GM23338 (cell line): ENCODE measurements around the gene CCRL2. TPM values are rescaled to one million over a fixed set of nuclear protein-coding genes. Genes with fewer than 3 reads are reported as not detected.

ENCODE experiments used
- ATAC-seq: fragments of 200-7000 bp; cut with Tn5 transposase; 3 replicates; pipeline ENCODE4 v1.9.1; 2020
- DNase-seq: peaks from one replicate; pipeline ENCODE4 v3.0.0-alpha.2; 2015; ENCODE audit warnings: low spot score
- H2AFZ ChIP-seq: fragments of 200-600 bp; sonication (generic); 2 replicates; pipeline ENCODE4 v1.8.0; 2016; ENCODE audit warnings: antibody characterized with exemption, mild to moderate bottlenecking, moderate library complexity
- H3F3A ChIP-seq: fragments of 200-600 bp; sonication (generic); replicated peaks from 2 replicates; pipeline ENCODE4 v1.8.0; 2017; ENCODE audit warnings: antibody characterized with exemption, mixed run types, low read depth
- H3K27ac ChIP-seq: fragments of 200-600 bp; sonication (generic); 2 replicates; pipeline ENCODE4 v1.6.1; 2016; ENCODE audit warnings: low read depth
- H3K27me3 ChIP-seq: fragments of 200-600 bp; sonication (generic); 2 replicates; pipeline ENCODE4 v1.8.0; 2016; ENCODE audit warnings: mild to moderate bottlenecking, mixed run types, moderate library complexity; ENCODE audit not compliant: insufficient read depth
- H3K36me3 ChIP-seq: fragments of 200-600 bp; sonication (generic); 2 replicates; pipeline ENCODE4 v1.8.0; 2016; ENCODE audit warnings: mild to moderate bottlenecking; ENCODE audit not compliant: insufficient read depth
- H3K4me1 ChIP-seq: fragments of 200-600 bp; sonication (generic); 2 replicates; pipeline ENCODE4 v1.8.0; 2016; ENCODE audit warnings: mild to moderate bottlenecking, moderate library complexity; ENCODE audit not compliant: insufficient read depth
- H3K4me2 ChIP-seq: fragments of 200-600 bp; sonication (generic); 2 replicates; pipeline ENCODE4 v1.7.1; 2017; ENCODE audit warnings: mixed run types
- H3K4me3 ChIP-seq: fragments of 200-600 bp; sonication (generic); 2 replicates; pipeline ENCODE4 v1.6.1; 2016; ENCODE audit warnings: mixed run types
- H3K79me2 ChIP-seq: fragments of 200-600 bp; sonication (generic); replicated peaks from 2 replicates; pipeline ENCODE4 v1.8.0; 2017; ENCODE audit warnings: mild to moderate bottlenecking; ENCODE audit not compliant: insufficient read depth
- H3K9me2 ChIP-seq: fragments of 200-600 bp; sonication (generic); 2 replicates; pipeline ENCODE4 v1.8.0; 2017; ENCODE audit not compliant: insufficient read depth
- H4K20me1 ChIP-seq: fragments of 200-600 bp; sonication (generic); replicated peaks from 2 replicates; pipeline ENCODE4 v1.8.0; 2017; ENCODE audit warnings: mild to moderate bottlenecking; ENCODE audit not compliant: insufficient read depth
- H3K27ac Mint-ChIP-seq: 2 replicates; pipeline ENCODE4 v1.8.0; 2020; ENCODE audit warnings: inconsistent platforms, mild to moderate bottlenecking, moderate library complexity, mixed read lengths
- H3K27me3 Mint-ChIP-seq: 3 replicates; pipeline ENCODE4 v1.8.0; 2022; ENCODE audit warnings: low read depth, mild to moderate bottlenecking, moderate library complexity, mixed read lengths, inconsistent platforms; ENCODE audit not compliant: insufficient read depth, poor library complexity
- H3K36me3 Mint-ChIP-seq: 3 replicates; pipeline ENCODE4 v1.8.0; 2021; ENCODE audit warnings: low read depth, mild to moderate bottlenecking, inconsistent platforms, moderate library complexity, mixed read lengths
- H3K4me1 Mint-ChIP-seq: 3 replicates; pipeline ENCODE4 v1.8.0; 2020; ENCODE audit warnings: mild to moderate bottlenecking, inconsistent platforms, mixed read lengths
- H3K4me3 Mint-ChIP-seq: 3 replicates; pipeline ENCODE4 v1.8.0; 2021; ENCODE audit warnings: moderate library complexity, mild to moderate bottlenecking, inconsistent platforms, mixed read lengths
- H3K9me3 Mint-ChIP-seq: 3 replicates; pipeline ENCODE4 v1.8.0; 2020; ENCODE audit warnings: moderate library complexity, mild to moderate bottlenecking, inconsistent platforms, mixed read lengths
- CREB1 ChIP-seq: fragments of 250-450 bp; sonication (Bioruptor Pico); IDR thresholded peaks from 2 replicates; pipeline ENCODE4 v1.5.0; 2020; ENCODE audit warnings: low read depth, mild to moderate bottlenecking, moderate library complexity
- ETS1 ChIP-seq: IDR thresholded peaks from 2 replicates; pipeline ENCODE4 v1.6.1; 2016; ENCODE audit warnings: antibody characterized with exemption
- EZH2 ChIP-seq: fragments of 200-600 bp; sonication (generic); IDR thresholded peaks from one replicate; pipeline ENCODE4 v1.8.0; 2017; ENCODE audit warnings: antibody characterized with exemption, mild to moderate bottlenecking, low read depth; ENCODE audit not compliant: unreplicated experiment
- EZH2phosphoT487 ChIP-seq: fragments of 200-600 bp; sonication (generic); IDR thresholded peaks from one replicate; pipeline ENCODE4 v1.8.1; 2018; ENCODE audit warnings: antibody characterized with exemption; ENCODE audit not compliant: unreplicated experiment
- JUNB ChIP-seq: IDR thresholded peaks from one replicate; pipeline ENCODE4 v1.6.1; 2016; ENCODE audit warnings: antibody characterized with exemption; ENCODE audit not compliant: unreplicated experiment
- NANOG ChIP-seq: IDR thresholded peaks from 2 replicates; pipeline ENCODE4 v1.6.1; 2016; ENCODE audit warnings: antibody characterized with exemption, borderline replicate concordance
- POLR2AphosphoS5 ChIP-seq: IDR thresholded peaks from 2 replicates; pipeline ENCODE4 v1.6.1; 2016; ENCODE audit warnings: antibody characterized with exemption, low read depth
- STAT1 ChIP-seq: IDR thresholded peaks from one replicate; pipeline ENCODE4 v1.6.1; 2016; ENCODE audit warnings: antibody characterized with exemption; ENCODE audit not compliant: unreplicated experiment
- ZNF114 ChIP-seq: fragments of 250-450 bp; sonication (Bioruptor Pico); IDR thresholded peaks from 2 replicates; pipeline ENCODE4 v1.5.0; 2020; ENCODE audit warnings: mild to moderate bottlenecking, moderate library complexity
- ZNF331 ChIP-seq: fragments of 250-450 bp; sonication (Bioruptor Pico); IDR thresholded peaks from 2 replicates; pipeline ENCODE4 v1.5.0; 2020; ENCODE audit warnings: low read depth, mild to moderate bottlenecking, moderate library complexity
- polyA plus RNA-seq: library from polyadenylated mRNA; unstranded; fragments of >200 nt; fragmentation: Nextera tagmentation; extraction: Ambion mirVana; gene quantifications from 2 replicates; pipeline ENCODE4 v1.2.1, GENCODE V29; 2016
- total RNA-seq: library from RNA; depleted of rRNA; stranded (reverse); fragments of >200 nt; shearing (Covaris generic); gene quantifications from 2 replicates; pipeline ENCODE4 v1.2.3, GENCODE V29; 2014
- TF ChIP-seq, protein P1 (sequence below): IDR thresholded peaks from one replicate; pipeline ENCODE4 v1.6.1; 2018; ENCODE audit warnings: antibody characterized with exemption; ENCODE audit not compliant: unreplicated experiment
- TF ChIP-seq, protein P2 (sequence below): fragments of 250-450 bp; sonication (Bioruptor Pico); IDR thresholded peaks from 2 replicates; pipeline ENCODE4 v1.5.0; 2020; ENCODE audit warnings: mild to moderate bottlenecking, moderate library complexity
- TF ChIP-seq, protein P3 (sequence below), 2 experiments: fragments of 200-600 bp in 1 of 2; sonication (generic) in 1 of 2; conservative IDR thresholded peaks; 2 replicates each; pipeline versions ENCODE4 v1.5.1 to v1.6.1; 2016 to 2017; ENCODE audit warnings: antibody characterized with exemption in 2 of 2, low read depth in 2 of 2, mild to moderate bottlenecking in 2 of 2, moderate library complexity in 1 of 2

The CCRL2 gene
- total and polyA plus RNA-seq, 2 experiments from 2014 or later, result not detected

DNA sequence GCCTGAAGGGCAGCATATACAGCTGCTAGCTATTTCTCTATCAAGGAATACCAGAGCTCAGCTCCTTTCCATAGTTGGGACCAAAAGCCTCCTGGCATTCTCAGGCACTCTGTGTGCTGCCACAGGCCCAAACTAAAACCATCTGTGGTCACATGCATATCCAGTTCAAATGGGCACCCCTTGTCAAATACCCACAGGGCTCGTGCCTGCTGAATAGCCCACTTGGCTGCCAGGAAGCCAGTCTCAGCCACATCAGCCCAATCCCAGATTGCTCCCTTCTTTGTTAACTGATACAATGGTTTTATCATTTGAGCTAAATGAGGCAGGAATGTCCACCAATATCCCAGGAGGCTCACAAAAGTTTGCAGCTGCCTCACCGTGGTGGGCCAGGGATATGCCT, 13.9 kb downstream of the CCRL2 start:
- DNase-seq (no peak), ATAC-seq (no peak)
- Histone ChIP-seq H3K4me1 (no peaks in the 10 kb centered on the region), H3K4me2 (no peak overlapping the region), H2AFZ (no peak overlapping the region), H3K79me2 (no peaks in the 10 kb centered on the region), H3F3A (no peaks in the 10 kb centered on the region), H3K9me2 (no peaks in the 10 kb centered on the region), H4K20me1 (no peaks in the 10 kb centered on the region), H3K27ac (no peak overlapping the region), H3K4me3 (no peak overlapping the region), H3K36me3 (no peaks in the 10 kb centered on the region), H3K27me3 (no peaks in the 10 kb centered on the region)
- H3K36me3 Mint-ChIP-seq, result no peaks in the 10 kb centered on the region
- TF ChIP-seq EZH2phosphoT487, result no peak
- TF ChIP-seq, protein P1, sequence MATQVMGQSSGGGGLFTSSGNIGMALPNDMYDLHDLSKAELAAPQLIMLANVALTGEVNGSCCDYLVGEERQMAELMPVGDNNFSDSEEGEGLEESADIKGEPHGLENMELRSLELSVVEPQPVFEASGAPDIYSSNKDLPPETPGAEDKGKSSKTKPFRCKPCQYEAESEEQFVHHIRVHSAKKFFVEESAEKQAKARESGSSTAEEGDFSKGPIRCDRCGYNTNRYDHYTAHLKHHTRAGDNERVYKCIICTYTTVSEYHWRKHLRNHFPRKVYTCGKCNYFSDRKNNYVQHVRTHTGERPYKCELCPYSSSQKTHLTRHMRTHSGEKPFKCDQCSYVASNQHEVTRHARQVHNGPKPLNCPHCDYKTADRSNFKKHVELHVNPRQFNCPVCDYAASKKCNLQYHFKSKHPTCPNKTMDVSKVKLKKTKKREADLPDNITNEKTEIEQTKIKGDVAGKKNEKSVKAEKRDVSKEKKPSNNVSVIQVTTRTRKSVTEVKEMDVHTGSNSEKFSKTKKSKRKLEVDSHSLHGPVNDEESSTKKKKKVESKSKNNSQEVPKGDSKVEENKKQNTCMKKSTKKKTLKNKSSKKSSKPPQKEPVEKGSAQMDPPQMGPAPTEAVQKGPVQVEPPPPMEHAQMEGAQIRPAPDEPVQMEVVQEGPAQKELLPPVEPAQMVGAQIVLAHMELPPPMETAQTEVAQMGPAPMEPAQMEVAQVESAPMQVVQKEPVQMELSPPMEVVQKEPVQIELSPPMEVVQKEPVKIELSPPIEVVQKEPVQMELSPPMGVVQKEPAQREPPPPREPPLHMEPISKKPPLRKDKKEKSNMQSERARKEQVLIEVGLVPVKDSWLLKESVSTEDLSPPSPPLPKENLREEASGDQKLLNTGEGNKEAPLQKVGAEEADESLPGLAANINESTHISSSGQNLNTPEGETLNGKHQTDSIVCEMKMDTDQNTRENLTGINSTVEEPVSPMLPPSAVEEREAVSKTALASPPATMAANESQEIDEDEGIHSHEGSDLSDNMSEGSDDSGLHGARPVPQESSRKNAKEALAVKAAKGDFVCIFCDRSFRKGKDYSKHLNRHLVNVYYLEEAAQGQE, result no peak
- TF ChIP-seq, protein P2, sequence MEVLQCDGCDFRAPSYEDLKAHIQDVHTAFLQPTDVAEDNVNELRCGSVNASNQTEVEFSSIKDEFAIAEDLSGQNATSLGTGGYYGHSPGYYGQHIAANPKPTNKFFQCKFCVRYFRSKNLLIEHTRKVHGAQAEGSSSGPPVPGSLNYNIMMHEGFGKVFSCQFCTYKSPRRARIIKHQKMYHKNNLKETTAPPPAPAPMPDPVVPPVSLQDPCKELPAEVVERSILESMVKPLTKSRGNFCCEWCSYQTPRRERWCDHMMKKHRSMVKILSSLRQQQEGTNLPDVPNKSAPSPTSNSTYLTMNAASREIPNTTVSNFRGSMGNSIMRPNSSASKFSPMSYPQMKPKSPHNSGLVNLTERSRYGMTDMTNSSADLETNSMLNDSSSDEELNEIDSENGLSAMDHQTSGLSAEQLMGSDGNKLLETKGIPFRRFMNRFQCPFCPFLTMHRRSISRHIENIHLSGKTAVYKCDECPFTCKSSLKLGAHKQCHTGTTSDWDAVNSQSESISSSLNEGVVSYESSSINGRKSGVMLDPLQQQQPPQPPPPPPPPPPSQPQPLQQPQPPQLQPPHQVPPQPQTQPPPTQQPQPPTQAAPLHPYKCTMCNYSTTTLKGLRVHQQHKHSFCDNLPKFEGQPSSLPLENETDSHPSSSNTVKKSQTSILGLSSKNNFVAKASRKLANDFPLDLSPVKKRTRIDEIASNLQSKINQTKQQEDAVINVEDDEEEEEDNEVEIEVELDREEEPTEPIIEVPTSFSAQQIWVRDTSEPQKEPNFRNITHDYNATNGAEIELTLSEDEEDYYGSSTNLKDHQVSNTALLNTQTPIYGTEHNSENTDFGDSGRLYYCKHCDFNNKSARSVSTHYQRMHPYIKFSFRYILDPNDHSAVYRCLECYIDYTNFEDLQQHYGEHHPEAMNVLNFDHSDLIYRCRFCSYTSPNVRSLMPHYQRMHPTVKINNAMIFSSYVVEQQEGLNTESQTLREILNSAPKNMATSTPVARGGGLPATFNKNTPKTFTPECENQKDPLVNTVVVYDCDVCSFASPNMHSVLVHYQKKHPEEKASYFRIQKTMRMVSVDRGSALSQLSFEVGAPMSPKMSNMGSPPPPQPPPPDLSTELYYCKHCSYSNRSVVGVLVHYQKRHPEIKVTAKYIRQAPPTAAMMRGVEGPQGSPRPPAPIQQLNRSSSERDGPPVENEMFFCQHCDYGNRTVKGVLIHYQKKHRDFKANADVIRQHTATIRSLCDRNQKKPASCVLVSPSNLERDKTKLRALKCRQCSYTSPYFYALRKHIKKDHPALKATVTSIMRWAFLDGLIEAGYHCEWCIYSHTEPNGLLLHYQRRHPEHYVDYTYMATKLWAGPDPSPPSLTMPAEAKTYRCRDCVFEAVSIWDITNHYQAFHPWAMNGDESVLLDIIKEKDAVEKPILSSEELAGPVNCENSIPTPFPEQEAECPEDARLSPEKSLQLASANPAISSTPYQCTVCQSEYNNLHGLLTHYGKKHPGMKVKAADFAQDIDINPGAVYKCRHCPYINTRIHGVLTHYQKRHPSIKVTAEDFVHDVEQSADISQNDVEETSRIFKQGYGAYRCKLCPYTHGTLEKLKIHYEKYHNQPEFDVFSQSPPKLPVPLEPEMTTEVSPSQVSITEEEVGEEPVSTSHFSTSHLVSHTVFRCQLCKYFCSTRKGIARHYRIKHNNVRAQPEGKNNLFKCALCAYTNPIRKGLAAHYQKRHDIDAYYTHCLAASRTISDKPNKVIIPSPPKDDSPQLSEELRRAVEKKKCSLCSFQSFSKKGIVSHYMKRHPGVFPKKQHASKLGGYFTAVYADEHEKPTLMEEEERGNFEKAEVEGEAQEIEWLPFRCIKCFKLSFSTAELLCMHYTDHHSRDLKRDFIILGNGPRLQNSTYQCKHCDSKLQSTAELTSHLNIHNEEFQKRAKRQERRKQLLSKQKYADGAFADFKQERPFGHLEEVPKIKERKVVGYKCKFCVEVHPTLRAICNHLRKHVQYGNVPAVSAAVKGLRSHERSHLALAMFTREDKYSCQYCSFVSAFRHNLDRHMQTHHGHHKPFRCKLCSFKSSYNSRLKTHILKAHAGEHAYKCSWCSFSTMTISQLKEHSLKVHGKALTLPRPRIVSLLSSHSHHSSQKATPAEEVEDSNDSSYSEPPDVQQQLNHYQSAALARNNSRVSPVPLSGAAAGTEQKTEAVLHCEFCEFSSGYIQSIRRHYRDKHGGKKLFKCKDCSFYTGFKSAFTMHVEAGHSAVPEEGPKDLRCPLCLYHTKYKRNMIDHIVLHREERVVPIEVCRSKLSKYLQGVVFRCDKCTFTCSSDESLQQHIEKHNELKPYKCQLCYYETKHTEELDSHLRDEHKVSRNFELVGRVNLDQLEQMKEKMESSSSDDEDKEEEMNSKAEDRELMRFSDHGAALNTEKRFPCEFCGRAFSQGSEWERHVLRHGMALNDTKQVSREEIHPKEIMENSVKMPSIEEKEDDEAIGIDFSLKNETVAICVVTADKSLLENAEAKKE (CRISPR knock-in tag), result no peak
- no peak for TF ChIP-seq CREB1
- TF ChIP-seq ZNF331 (CRISPR knock-in tag), result no peak
- no peak for TF ChIP-seq STAT1
- TF ChIP-seq EZH2, result no peak
- no peak for TF ChIP-seq NANOG
- no peak for TF ChIP-seq ZNF114
- no peak for TF ChIP-seq JUNB
- no peak for TF ChIP-seq ETS1
- TF ChIP-seq POLR2AphosphoS5, result no peak
- TF ChIP-seq, protein P3, sequence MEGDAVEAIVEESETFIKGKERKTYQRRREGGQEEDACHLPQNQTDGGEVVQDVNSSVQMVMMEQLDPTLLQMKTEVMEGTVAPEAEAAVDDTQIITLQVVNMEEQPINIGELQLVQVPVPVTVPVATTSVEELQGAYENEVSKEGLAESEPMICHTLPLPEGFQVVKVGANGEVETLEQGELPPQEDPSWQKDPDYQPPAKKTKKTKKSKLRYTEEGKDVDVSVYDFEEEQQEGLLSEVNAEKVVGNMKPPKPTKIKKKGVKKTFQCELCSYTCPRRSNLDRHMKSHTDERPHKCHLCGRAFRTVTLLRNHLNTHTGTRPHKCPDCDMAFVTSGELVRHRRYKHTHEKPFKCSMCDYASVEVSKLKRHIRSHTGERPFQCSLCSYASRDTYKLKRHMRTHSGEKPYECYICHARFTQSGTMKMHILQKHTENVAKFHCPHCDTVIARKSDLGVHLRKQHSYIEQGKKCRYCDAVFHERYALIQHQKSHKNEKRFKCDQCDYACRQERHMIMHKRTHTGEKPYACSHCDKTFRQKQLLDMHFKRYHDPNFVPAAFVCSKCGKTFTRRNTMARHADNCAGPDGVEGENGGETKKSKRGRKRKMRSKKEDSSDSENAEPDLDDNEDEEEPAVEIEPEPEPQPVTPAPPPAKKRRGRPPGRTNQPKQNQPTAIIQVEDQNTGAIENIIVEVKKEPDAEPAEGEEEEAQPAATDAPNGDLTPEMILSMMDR (conservative IDR thresholded peaks at IDR 0.05; ENCODE audit: low read depth in 2 of 2), result no peak
- H3K27ac Mint-ChIP-seq, result no peak overlapping the region
- H3K27me3 Mint-ChIP-seq, result no peaks in the 10 kb centered on the region
- H3K4me3 Mint-ChIP-seq, result no peak overlapping the region; the same call in 2 of the 3 replicates
- H3K4me1 Mint-ChIP-seq, result peaks cover 17% of the 10 kb centered on the region; the same call in 2 of the 3 replicates
- no peaks in the 10 kb centered on the region for H3K9me3 Mint-ChIP-seq
